GM19099 (cell line): ENCODE results near the gene ZNF460.

ENCODE experiments used
- POLR2A ChIP-seq: IDR thresholded peaks from 3 replicates; pipeline ENCODE4 v1.6.1; 2011; ENCODE audit warnings: low read depth; ENCODE audit not compliant: insufficient read length; ENCODE audit errors: extremely low read depth

Gene ZNF460

DNA sequence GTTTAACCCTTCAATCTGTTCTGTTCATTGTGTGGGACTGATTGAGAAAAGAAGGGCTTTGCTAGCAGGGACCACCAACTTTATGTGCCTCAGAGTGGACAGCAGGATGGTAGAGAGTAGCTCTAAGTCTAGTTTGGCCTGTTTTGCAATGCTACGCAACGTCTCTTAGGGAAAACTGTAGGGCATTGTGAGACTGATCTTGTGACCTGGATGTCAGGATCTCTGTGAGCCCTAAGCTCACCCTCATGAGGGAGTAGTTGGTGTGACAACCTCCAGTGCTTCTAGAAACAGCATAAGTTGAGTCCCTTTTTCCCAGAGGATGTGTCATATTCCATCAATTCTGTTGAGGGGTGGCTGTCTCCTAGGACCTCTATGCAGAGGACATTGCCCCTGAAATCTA, 30.5 kb downstream of the ZNF460 start:
- no peak for TF ChIP-seq POLR2A

DNA sequence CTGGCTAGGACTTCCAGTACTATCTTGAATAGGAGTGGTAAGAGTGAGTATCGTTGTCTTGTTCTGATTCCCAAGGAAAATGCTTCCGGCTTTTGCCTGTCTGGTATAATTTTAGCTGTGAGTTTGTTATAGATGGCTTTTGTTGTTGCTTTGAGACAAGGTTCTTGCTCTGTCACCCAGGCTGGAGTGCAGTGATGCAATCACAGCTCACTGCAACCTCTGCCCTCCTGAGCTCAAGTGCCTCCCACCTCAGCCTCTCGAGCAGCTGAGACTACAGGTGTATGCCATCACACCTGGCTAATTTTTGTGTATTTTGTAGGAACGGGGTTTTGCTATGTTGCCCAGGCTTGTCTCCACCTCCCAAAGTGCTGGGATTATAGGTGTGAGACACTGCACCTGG, 33.9 kb downstream of the ZNF460 start:
- no peak for TF ChIP-seq POLR2A

DNA sequence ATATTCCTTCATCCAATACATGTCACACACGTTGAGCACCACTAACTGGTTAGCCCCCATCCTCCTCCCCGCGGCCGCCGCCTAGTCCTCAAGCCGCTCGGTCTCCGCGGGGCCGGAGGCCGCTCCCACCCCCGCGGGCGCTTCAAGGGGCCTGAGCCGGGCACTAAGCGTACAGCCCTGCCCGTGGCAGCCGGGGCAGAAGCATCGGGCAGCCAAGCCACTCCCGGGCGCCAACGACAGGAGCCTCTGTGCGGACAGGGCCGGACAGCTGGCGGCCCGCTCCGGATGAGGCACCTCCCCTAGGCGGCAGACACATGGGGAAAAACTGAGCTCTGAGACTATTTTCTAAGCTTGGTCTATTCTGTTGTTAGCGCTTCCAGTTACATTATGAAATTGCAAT, 37.2 kb downstream of the ZNF460 start:
- no peak for TF ChIP-seq POLR2A

DNA sequence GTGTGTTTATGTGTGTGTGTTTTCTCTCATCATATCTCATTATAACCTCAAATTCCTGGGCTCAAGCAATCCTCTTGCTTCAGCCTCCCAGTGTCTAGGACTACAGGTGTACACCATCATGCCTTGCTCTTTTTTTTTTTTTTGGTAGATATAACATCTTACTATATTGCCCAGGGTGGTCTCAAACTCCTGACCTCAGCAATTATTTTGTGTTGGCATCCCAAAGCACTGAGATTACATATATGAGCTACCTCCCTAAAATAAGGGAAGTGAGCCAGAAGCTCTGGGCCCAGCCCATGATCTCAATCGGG, 39.5 kb downstream of the ZNF460 start:
- TF ChIP-seq POLR2A, result no peak

DNA sequence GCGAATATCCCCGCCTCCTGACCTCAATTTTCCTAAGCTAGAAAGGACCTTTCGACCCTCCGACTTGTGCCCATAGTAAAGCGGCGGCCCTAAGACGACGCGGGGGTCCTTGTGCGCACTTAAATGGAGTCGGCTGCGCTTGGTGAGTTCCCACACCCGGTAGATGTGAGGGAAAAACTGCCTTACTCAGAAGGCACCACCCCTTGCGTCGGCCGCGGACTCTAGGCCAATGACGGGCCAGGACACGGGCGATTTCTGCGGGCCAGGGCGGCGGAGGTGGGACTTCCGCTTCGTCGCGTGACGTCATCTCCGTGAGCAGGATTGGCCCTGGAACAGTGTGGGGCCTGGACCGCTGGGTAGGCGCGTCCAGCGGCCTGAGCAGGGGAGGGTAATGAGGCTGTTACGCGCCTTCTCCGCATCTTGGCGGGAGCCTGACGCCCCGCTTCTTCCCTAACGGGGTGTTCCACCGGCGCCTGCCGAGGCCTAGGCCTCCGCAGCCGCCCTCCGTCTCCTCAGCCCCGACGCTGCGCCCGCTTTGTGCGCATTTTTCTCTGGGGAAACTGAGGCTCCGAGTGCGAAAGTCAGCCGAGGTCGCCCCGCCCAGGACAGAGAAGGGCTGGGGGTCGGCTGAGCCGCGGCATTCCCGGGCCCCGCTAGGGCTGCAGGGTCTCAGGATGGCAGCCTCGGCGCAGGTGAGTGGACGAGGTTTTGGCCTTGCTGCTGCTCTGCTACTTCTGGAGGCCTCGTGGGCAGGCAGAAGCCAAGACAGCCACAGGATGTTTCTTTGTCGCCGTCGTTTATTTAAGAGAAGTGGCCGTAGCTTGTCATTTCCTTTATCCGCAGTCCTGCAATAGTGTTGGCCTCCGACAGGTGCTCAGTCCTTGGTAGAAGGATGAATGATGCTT, 40.1 kb downstream of the ZNF460 start, which contains the start of gene ZNF543:
TSS of gene ZNF543 (plus strand) at position 293 of the 905 bp plus-strand sequence. CDS start at position 675, 382 bp downstream.
- TF ChIP-seq POLR2A, result peak; percentile 89

DNA sequence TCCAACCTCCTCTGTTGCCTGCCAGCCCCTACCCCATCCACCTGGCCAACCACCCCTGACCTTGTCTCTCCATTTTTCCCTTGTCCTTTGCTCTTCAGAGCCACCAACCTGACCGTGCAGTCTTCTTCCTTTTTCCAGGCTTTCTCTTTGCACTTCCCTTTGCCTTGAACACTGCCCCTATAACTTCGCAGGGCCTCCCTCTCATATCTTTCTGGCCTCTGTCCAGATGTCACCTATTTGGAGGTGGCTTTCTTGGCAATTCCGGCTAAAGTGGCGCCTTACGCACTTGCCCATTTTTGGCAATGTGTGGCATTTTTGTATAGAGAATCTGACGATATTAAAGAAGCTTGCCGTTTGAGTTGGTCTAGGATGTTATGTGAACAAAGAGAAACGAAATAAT, 40.8 kb downstream of the ZNF460 start:
- TF ChIP-seq POLR2A, result no peak

DNA sequence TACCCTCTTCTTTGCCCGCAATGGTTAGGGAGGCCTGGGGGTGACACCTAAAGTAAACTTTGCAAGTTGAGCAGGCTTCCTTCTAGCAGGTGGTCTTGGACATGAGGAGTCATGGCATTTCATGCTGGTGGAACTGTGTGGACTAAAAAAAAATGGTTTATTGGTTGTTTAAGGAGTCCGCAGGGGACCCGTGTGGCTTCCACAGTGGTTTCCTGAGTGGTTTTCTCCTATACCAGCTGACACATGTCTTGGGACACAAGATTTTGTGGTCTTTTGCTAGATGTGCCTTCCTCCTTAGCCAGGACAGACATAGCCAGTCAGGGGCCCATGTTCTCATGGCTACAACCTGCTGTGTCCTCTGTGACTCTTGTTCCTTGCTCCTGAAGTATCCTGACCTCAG, 41.5 kb downstream of the ZNF460 start:
- TF ChIP-seq POLR2A, result no peak

DNA sequence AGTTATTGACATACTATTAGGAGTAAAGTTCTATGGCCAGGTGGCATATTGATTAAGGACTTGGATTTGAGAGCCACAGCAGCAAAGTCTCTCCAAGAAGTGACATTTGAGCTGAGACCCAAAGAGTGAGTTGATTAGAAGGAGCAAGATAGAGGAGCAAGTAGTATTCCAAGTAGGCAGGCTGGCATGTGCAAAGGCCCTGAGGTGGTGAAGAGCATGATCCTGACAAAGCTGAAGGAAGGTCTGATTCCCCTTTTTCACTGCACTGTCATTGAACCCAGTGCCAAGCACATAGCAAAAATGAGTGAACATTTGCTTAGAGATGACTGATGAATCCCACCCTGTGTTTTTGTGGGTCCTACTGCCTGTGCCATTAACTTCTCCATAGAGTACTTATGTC, 44.7 kb downstream of the ZNF460 start:
- TF ChIP-seq POLR2A, result no peak

DNA sequence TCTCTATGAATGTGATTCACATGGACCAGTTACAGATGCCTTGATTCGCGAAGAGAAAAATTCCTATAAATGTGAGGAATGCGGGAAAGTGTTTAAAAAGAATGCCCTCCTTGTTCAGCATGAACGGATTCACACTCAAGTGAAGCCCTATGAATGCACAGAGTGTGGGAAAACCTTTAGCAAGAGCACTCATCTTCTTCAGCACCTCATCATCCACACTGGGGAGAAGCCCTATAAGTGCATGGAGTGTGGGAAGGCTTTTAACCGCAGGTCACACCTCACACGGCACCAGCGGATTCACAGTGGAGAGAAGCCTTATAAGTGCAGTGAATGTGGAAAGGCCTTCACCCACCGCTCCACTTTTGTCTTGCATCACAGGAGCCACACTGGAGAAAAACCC, 47.7 kb downstream of the ZNF460 start:
- no peak for TF ChIP-seq POLR2A

DNA sequence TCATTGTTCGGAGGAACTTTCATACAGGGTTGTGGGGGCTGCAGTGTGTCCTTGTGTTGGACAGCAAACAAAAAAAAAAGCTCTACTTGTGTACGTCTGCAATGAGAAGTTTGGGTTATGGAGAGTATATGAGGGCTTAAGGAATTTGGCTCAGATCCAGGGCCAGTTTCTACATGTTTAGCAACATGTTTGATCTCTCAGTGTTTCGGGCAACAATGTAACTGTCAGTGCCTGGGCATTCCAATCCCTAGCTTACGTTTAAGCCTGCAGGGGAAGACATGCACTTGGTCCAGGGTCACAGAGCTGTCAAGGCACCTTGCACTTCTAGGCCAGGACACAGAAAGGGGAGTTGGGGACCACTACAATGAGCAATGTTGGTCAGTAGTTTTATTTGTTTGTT, 53.9 kb downstream of the ZNF460 start:
- TF ChIP-seq POLR2A, result no peak

DNA sequence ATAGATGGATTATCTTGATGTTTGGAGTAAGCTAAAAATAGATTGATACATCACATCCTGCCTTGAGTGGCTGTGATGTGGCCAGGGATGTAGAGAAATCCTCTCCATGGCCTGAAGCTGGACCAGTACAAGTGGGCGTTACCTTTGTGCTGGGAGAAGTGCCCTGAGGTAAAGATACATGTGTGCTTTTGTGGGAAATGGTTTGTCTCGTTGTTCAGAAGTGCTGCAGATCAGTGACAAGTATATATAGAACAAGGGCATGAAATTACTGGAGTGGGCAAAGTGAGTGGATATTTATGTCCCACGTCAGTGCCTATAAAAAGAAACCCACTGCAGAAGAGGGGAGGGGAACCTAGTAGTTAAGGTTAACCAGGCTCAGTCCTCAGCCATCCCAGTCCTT, 58.6 kb downstream of the ZNF460 start:
- no peak for TF ChIP-seq POLR2A

DNA sequence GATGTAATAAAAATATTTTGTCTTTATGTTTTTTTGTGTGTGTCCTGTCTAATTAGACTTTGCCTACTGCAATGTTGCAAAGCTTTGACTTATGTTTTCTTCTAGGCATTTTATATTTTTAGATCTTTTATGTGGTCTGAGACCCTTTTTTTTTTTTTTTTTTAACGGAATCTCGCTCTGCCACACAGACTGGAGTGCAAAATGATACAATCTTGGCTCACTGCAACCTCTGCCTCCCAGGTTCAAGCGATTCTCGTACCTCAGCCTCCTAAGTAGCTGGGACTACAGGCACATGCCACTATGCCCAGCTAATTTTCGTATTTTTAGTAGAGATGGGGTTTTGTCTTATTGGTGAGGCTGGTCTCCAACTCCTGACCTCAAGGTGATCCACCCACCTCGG, 62.3 kb downstream of the ZNF460 start:
- no peak for TF ChIP-seq POLR2A
